GM12878 (cell line): ENCODE data around the gene DLX3. TPM values are rescaled to one million over a fixed set of nuclear protein-coding genes. Genes with fewer than 3 reads are reported as not detected.

Source experiments
- ATAC-seq: fragments of 200-7000 bp; cut with Tn5 transposase; 3 replicates; pipeline ENCODE4 v1.9.1; 2020; ENCODE audit warnings: mild to moderate bottlenecking, moderate library complexity
- BruUV-seq: library from RNA; stranded (reverse); fragments of 400-500 nt; replicated peaks from 2 replicates; lab custom pipeline; 2021; lab: Mats Ljungman, UMichigan
- CTCF ChIA-PET: fragments of 300-600 bp; sonication (Branson Sonifier 250); formaldehyde crosslinking; extraction: SDS; loops from one replicate; lab custom pipeline; 2021; ENCODE audit warnings: inconsistent platforms; lab: Yijun Ruan, JAX
- POLR2A ChIA-PET: fragments of 350-600 bp; formaldehyde crosslinking; extraction: SDS; loops from one replicate; lab custom pipeline; 2021; ENCODE audit warnings: inconsistent platforms; lab: Charles Lee
- RAD21 ChIA-PET: fragments of 300-600 bp; sonication (Branson Sonifier 250); formaldehyde crosslinking; loops from one replicate; lab custom pipeline; 2023; ENCODE audit warnings: antibody characterized with exemption; ENCODE audit not compliant: unreplicated experiment; lab: Charles Lee
- SMC1A ChIA-PET: fragments of 300-600 bp; sonication (Branson Sonifier 250); formaldehyde crosslinking; loops from one replicate; lab custom pipeline; 2023; ENCODE audit not compliant: unreplicated experiment, uncharacterized antibody; lab: Charles Lee
- DNase-seq: peaks from one replicate; pipeline ENCODE4 v3.0.0-alpha.2; 2011; ENCODE audit warnings: low read depth, low spot score
- FAIRE-seq: peaks from 3 replicates; lab custom pipeline; 2011; peaks lifted over from hg19 to GRCh38; lab: Jason Lieb, UNC
- H2AFZ ChIP-seq: 2 replicates; pipeline ENCODE4 v1.6.0; 2011; ENCODE audit warnings: low read depth, low read length, control low read depth; ENCODE audit not compliant: control insufficient read depth
- H3K27ac ChIP-seq: 2 replicates; pipeline ENCODE4 v1.5.1; 2011; ENCODE audit warnings: control low read depth; ENCODE audit not compliant: control insufficient read depth, insufficient read depth
- H3K27me3 ChIP-seq, 2 experiments: replicated peaks in 1 of 2; 2 replicates each; pipeline versions ENCODE4 v1.6.0 to v1.6.1; 2011; ENCODE audit warnings: low read length in 1 of 2; ENCODE audit not compliant: control insufficient read depth in 2 of 2, insufficient read depth in 2 of 2
- H3K36me3 ChIP-seq, 2 experiments: 2 replicates each; pipeline ENCODE4 v1.5.1; 2011; ENCODE audit warnings: low read length in 1 of 2; ENCODE audit not compliant: control insufficient read depth in 2 of 2, insufficient read depth in 2 of 2
- H3K4me1 ChIP-seq: 2 replicates; pipeline ENCODE4 v1.6.1; 2011; ENCODE audit warnings: mild to moderate bottlenecking, low read length, moderate library complexity, mixed read lengths; ENCODE audit not compliant: control insufficient read depth, insufficient read depth
- H3K4me2 ChIP-seq: 2 replicates; pipeline ENCODE4 v1.6.0; 2011; ENCODE audit warnings: control low read depth; ENCODE audit not compliant: control insufficient read depth, insufficient read depth
- H3K4me3 ChIP-seq: fragments of 200-600 bp; sonication (generic); 2 replicates; pipeline ENCODE4 v1.5.1; 2016
- H3K79me2 ChIP-seq: 2 replicates; pipeline ENCODE4 v1.6.0; 2011; ENCODE audit warnings: low read length; ENCODE audit not compliant: control insufficient read depth, insufficient read depth
- H3K9ac ChIP-seq: 2 replicates; pipeline ENCODE4 v1.8.0; 2011; ENCODE audit warnings: low read length, control low read depth, mixed read lengths; ENCODE audit not compliant: control insufficient read depth, insufficient read depth
- H3K9me3 ChIP-seq: replicated peaks from 3 replicates; pipeline ENCODE4 v1.5.1; 2011; ENCODE audit warnings: mild to moderate bottlenecking, low read length; ENCODE audit not compliant: control insufficient read depth, insufficient read depth
- H4K20me1 ChIP-seq: 2 replicates; pipeline ENCODE4 v1.6.0; 2011; ENCODE audit not compliant: control insufficient read depth, insufficient read depth
- ASH2L ChIP-seq: fragments of 300-600, 200-600 bp; sonication (generic); IDR thresholded peaks from 2 replicates; pipeline ENCODE4 v1.6.1; 2017; ENCODE audit warnings: low read depth, mild to moderate bottlenecking, borderline replicate concordance
- EP300 ChIP-seq, 2 experiments: fragments of 150-350 bp in 1 of 2; IDR thresholded peaks; 2 replicates each; pipeline ENCODE4 v1.6.1; 2011 to 2012; ENCODE audit warnings: low read depth in 2 of 2, low read length in 2 of 2, borderline replicate concordance in 1 of 2, improper control_type of control experiment in 1 of 2, inconsistent platforms in 1 of 2; ENCODE audit not compliant: control insufficient read depth in 1 of 2
- FOXK2 ChIP-seq: fragments of 450-650 bp; IDR thresholded peaks from 2 replicates; pipeline ENCODE4 v1.6.1; 2017; ENCODE audit warnings: mild to moderate bottlenecking, moderate library complexity
- HCFC1 ChIP-seq: fragments of 150-350 bp; IDR thresholded peaks from 2 replicates; pipeline ENCODE4 v1.6.1; 2014; ENCODE audit warnings: low read length
- HDGF ChIP-seq: fragments of 450-650 bp; IDR thresholded peaks from 2 replicates; pipeline ENCODE4 v1.6.1; 2016; ENCODE audit warnings: antibody characterized with exemption
- MTA3 ChIP-seq: IDR thresholded peaks from 2 replicates; pipeline ENCODE4 v1.6.1; 2012; ENCODE audit warnings: low read length, inconsistent platforms, borderline replicate concordance
- NRF1 ChIP-seq: conservative IDR thresholded peaks from 2 replicates; pipeline ENCODE4 v1.6.1; 2011; ENCODE audit warnings: mild to moderate bottlenecking, low read depth, low read length, improper control_type of control experiment
- RAD21 ChIP-seq: IDR thresholded peaks from 2 replicates; pipeline ENCODE4 v1.6.1; 2011; ENCODE audit warnings: mild to moderate bottlenecking, low read depth, low read length, moderate library complexity; ENCODE audit not compliant: insufficient read depth
- SUZ12 ChIP-seq: fragments of 200-600 bp; sonication (generic); IDR thresholded peaks from one replicate; pipeline ENCODE4 v1.6.1; 2018; ENCODE audit warnings: antibody characterized with exemption, mild to moderate bottlenecking; ENCODE audit not compliant: unreplicated experiment
- TCF3 ChIP-seq: IDR thresholded peaks from 2 replicates; pipeline ENCODE4 v1.6.1; 2012; ENCODE audit warnings: low read depth, mild to moderate bottlenecking, low read length, borderline replicate concordance; ENCODE audit not compliant: insufficient read depth
- ZNF24 ChIP-seq: fragments of 450-650 bp; IDR thresholded peaks from 2 replicates; pipeline ENCODE4 v1.6.1; 2017; ENCODE audit warnings: antibody characterized with exemption, mild to moderate bottlenecking
- ZNF622 ChIP-seq: fragments of 450-650 bp; IDR thresholded peaks from 2 replicates; pipeline ENCODE4 v1.6.1; 2017; ENCODE audit warnings: mild to moderate bottlenecking, inconsistent platforms
- WGBS: methylation state at CpG from one replicate; pipeline ENCODE4 v1.1.6; 2016; ENCODE audit warnings: low lambda C conversion rate; ENCODE audit not compliant: insufficient replicate concordance, insufficient coverage; ENCODE audit errors: missing lambda C conversion rate; 5-methylcytosine and 5-hydroxymethylcytosine counted together
- in situ Hi-C: fragments of 300-500 bp; cut with MboI; formaldehyde crosslinking; loops from 9 replicates; pipeline ENCODE4 v1.14.3; 2018; ENCODE audit warnings: mixed read lengths
- intact Hi-C: fragments of 100-400 bp; cut with micrococcal nuclease; formaldehyde crosslinking; loops from one replicate; pipeline ENCODE4 v1.14.2; 2022; ENCODE audit not compliant: unreplicated experiment
- polyA plus RNA-seq, 11 experiments: library from polyadenylated mRNA; depleted of rRNA in 4 of 11; unstranded in 6 of 11; stranded (reverse) in 5 of 11; fragments of >200 nt; fragmentation: Nextera tagmentation in 4 of 11; fragmentation: Illumina TruSeq in 1 of 11; extraction: Ambion mirVana in 4 of 11; extraction: Trizol in 1 of 11; gene quantifications; 1 replicate in 1 of 11; 2 replicates in 10 of 11; pipeline versions ENCODE4 v1.2.1 to v1.2.3, GENCODE V29; 2011 to 2016; ENCODE audit warnings: inconsistent platforms in 2 of 11, missing spikeins in 2 of 11, low read depth in 1 of 11
- total RNA-seq, 4 experiments: library from RNA; depleted of rRNA in 3 of 4; stranded (reverse); fragments of >200 nt in 3 of 4; fragmentation: Illumina TruSeq in 1 of 4; extraction: Trizol in 1 of 4; gene quantifications; 2 replicates each; pipeline versions ENCODE4 v1.2.1 to v1.2.3, GENCODE V29; 2013 to 2021
- TF ChIP-seq, protein P1 (sequence below): IDR thresholded peaks from 2 replicates; pipeline ENCODE4 v1.6.1; 2012; ENCODE audit warnings: low read depth, low read length, improper control_type of control experiment

DLX3 gene
- total and polyA plus RNA-seq, 10 of the 15 experiments (the other 5 are each of a cell fraction or from before 2014, with no cell fraction given): not detected

- FAIRE-seq: no peak
- CTCF ChIA-PET: interaction anchor here (2.1 kb wide), 1 partner anchor 13 kb away, joined by 7 read pairs; no protein-coding TSS in a partner anchor
- no peak overlapping the region for H3K9ac ChIP-seq
- TF ChIP-seq ZNF622: no peak
- no peak for TF ChIP-seq SUZ12
- TF ChIP-seq ZNF24: no peak
- TF ChIP-seq TCF3: no peak
- no peak for TF ChIP-seq RAD21
- TF ChIP-seq, protein P1, sequence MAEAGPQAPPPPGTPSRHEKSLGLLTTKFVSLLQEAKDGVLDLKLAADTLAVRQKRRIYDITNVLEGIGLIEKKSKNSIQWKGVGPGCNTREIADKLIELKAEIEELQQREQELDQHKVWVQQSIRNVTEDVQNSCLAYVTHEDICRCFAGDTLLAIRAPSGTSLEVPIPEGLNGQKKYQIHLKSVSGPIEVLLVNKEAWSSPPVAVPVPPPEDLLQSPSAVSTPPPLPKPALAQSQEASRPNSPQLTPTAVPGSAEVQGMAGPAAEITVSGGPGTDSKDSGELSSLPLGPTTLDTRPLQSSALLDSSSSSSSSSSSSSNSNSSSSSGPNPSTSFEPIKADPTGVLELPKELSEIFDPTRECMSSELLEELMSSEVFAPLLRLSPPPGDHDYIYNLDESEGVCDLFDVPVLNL: no peak
- TF ChIP-seq NRF1: no peak
- TF ChIP-seq FOXK2: no peak
- TF ChIP-seq MTA3: no peak
- no peak for TF ChIP-seq ASH2L
- TF ChIP-seq HCFC1: no peak
- TF ChIP-seq EP300 (IDR thresholded peaks at IDR 0.05; ENCODE audit: borderline replicate concordance in 1 of 2, control insufficient read depth in 1 of 2, low read depth in 2 of 2, low read length in 2 of 2): no peak
- TF ChIP-seq HDGF: no peak
- TF ChIP-seq, all 136 proteins: peak for 0
- Histone ChIP-seq H4K20me1 (no peaks in the 10 kb centered on the region), H3K79me2 (no peaks in the 10 kb centered on the region), H3K9me3 (peaks cover 5% of the 10 kb centered on the region; the same call in 2 of the 3 replicates), H3K27me3 (no peaks in the 10 kb centered on the region), H3K4me2 (no peak overlapping the region), H3K27ac (no peak overlapping the region), H3K36me3 (no peaks in the 10 kb centered on the region), H3K4me3 (no peak overlapping the region), H3K4me1 (peaks cover 7% of the 10 kb centered on the region), H2AFZ (no peak overlapping the region)
- in situ Hi-C loops (no loop called here), intact Hi-C loops (loop anchor here (5.0 kb wide), 1 partner anchor 288 kb away; no protein-coding TSS in a partner anchor)
- POLR2A ChIA-PET: no interaction called here
- no peak for DNase-seq
- no TSS peak for BruUV-seq
- no peak for ATAC-seq
- WGBS: 100% methylated on average over 2 of the region's 2 CpGs
- SMC1A ChIA-PET: no interaction called here
- RAD21 ChIA-PET: no interaction called here
Measured at GRCh38 chr17:50009282-50009681, 14.3 kb upstream of the DLX3 start.
